GM18505 (cell line): ENCODE data around the gene RCAN1.

Experiments
- ATAC-seq: cut with Tn5 transposase; IDR thresholded peaks from one replicate; pipeline ENCODE4 v1.9.1; 2021; ENCODE audit not compliant: unreplicated experiment
- POLR2A ChIP-seq: IDR thresholded peaks from 4 replicates; pipeline ENCODE4 v1.6.1; 2011; ENCODE audit warnings: borderline replicate concordance; ENCODE audit not compliant: insufficient read depth, insufficient read length; ENCODE audit errors: extremely low read depth

The RCAN1 gene

GRCh38 chr21:34602061-34602460, 12.9 kb downstream of the RCAN1 start:
- no peak for ATAC-seq

GRCh38 chr21:34599534-34600101, 15.3 kb downstream of the RCAN1 start:
- ATAC-seq: no peak
- TF ChIP-seq POLR2A: no peak

More at GRCh38 chr21:34602061-34602460, 12.9 kb downstream of the RCAN1 start:
- no peak for TF ChIP-seq POLR2A

- no peak for TF ChIP-seq POLR2A
- ATAC-seq: no peak
These were observed 15.9 kb downstream of the RCAN1 start for GRCh38 chr21:34598931-34599400.

- no peak for TF ChIP-seq POLR2A
- no peak for ATAC-seq
These were observed 17.5 kb downstream of the RCAN1 start for GRCh38 chr21:34597406-34597805.

GRCh38 chr21:34596561-34597271, 18.2 kb downstream of the RCAN1 start:
- no peak for TF ChIP-seq POLR2A
- ATAC-seq: no peak

- no peak for TF ChIP-seq POLR2A
- ATAC-seq: no peak
These were observed 19.5 kb downstream of the RCAN1 start for GRCh38 chr21:34595457-34595856.

- no peak for TF ChIP-seq POLR2A
- no peak for ATAC-seq
These were observed 20.2 kb downstream of the RCAN1 start for GRCh38 chr21:34594566-34595234.

GRCh38 chr21:34593954-34594531, 20.9 kb downstream of the RCAN1 start:
- TF ChIP-seq POLR2A: no peak
- no peak for ATAC-seq

GRCh38 chr21:34593423-34593822, 21.5 kb downstream of the RCAN1 start:
- TF ChIP-seq POLR2A: no peak
- no peak for ATAC-seq

GRCh38 chr21:34592120-34592955, 22.6 kb downstream of the RCAN1 start:
- ATAC-seq: no peak
- TF ChIP-seq POLR2A: no peak

GRCh38 chr21:34590520-34590919, 24.4 kb downstream of the RCAN1 start:
- TF ChIP-seq POLR2A: no peak
- no peak for ATAC-seq

- no peak for TF ChIP-seq POLR2A
- no peak for ATAC-seq
These were observed 25.2 kb downstream of the RCAN1 start for GRCh38 chr21:34589511-34590282.
